GM21528 (cell line): ENCODE measurements around the gene LUZP2.
"Not testable (repeated sequence)": the region's sequence is repeated elsewhere in the genome, so short reads cannot be mapped to it uniquely, and the experiment has no call there.

Experiments used
- ATAC-seq: cut with Tn5 transposase; IDR thresholded peaks from one replicate; pipeline ENCODE4 v1.9.1; 2021; ENCODE audit warnings: mild to moderate bottlenecking, moderate library complexity; ENCODE audit not compliant: unreplicated experiment, low FRiP score

LUZP2 gene

DNA sequence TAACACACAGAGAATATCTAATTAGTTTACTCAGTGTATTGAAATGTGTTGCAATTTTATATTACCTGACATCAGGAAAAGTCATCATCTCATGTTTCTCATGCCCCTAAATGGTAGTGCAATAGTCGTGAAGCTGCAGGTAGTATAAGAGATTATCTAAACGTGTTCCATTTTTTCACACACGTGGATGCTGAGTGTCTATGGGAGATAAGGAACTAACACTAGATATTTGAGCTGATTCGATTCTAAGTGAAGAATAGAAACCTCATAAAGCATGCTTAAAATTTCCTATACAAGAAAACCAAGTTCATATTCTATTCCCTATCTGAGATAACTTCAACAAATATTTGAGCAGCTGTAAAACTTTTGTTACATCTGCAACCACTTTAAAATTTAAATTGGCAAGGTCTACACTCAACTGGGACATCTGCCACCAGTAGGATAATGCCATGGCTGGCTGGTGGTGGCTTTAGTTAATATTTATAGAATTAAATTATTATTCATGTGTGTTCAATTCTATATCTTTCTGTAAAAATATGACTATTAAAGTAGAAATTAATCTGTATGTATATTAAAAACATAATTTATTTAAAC, 388.8 kb downstream of the LUZP2 start:
- no peak for ATAC-seq

DNA sequence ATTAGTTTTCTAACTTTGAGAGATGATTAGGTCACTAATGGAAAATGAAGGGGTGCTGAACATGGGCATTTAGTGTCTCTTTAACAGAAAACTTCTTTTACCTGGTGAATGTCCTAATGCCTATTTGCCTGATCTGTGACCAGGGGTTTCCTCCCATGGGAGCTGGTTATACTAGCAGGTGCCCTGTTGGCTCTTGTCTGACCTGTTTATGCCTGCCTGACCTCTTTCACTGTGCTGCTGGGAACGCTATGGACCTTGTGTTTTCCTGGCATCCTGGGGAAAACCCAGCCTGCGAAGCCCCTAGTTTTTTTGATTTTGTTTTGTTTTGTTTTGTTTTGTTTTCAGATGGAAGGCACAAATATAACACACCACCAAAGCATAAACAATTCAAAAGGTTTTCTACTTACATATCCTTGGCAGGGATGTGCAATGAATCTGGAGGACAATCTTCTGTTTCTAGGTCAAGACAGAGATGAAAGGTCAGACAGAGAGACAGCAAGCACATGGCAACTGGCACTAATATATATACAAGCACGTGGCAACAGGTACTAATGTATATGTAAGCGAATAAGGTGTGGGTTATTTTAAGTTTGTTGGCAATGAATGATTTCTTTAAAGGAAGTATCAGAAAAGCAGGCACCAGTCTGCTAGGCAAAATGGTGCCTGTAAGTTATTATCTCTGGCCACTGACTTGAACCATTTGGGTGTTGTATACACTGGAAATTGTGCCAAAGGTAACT, 390.2 kb downstream of the LUZP2 start:
- ATAC-seq, result no peak

DNA sequence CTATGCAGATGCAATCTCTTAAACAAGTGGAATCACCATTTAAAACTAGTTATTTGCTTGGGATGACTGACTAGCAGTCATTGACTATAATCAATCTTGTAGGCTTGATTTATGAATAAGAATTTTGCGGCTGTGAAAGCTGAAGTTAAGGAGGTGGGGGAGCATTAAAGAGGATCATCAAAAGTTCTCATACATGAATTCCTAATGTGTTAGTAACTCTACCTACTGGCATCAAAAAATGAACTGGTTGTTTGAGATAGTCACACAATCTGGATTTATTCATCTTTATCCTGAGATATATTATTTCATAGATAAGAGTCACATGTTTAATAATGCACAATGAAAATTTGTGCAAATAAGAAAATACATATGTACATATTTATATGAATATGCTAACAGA, 393.6 kb downstream of the LUZP2 start:
- ATAC-seq, result no peak

DNA sequence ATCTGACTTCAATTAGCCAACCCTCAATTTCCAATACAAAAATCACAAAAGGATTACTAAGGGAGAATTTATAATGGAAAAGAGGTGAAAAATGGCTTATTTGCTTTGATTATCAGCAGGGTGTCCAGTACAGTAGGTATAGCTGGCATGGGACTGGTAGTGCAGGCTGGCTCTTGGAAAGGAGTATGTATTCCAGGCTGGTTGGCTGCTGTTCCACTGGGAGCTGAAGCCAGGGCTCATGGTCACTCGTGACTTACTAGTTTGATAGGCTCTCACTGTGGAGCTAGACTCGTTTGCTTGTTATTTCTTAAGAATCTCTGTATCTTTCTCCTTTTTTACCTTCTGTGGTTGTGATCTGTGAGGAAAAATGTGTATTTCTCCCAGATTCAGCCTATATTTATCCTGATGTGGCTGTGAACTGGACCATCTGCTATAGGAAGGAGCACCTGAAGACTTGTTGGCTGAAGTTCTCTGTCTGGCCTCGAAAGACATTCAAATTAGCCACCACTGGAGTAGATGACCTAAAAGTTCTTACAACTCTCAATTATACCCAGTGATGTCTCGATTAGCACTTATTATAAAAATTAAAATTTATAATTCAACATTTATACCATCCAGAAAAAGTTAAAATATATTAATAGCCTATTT, 395.1 kb downstream of the LUZP2 start:
- not testable (repeated sequence) for ATAC-seq

DNA sequence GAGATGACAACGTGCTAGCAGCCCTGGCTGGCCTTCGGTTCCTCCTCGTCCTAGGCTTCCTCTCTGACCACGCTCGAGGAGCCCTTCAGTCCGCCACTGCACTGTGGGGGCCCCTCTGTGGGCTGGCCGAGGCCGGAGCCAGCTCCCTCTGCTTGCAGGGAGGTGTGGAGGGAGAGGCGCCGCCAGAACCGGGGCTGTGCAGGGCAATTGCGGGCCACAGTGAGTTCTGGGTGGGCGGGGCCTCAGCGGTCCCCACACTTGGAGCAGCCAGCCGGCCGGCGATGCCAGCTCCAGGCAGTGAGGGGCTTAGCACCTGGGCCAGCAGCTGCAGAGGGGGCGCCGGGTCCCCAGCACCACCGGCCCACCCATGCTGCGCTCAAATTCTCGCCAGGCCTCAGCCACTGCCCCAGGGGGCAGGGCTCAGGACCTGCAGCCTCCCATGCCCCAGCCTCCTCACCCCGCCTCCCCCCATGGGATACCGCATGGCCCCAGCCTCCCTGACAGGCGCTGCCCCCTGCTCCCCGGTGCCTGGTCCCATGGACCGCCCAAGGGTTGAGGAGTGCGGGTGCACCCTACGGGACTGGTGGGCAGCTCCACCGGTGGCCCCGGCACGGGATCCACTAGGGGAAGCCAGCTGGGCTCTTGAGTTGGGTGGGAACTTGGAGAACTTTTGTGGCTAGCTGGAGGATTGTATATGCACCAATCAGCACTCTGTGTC, 399.4 kb downstream of the LUZP2 start:
- ATAC-seq, result no peak

DNA sequence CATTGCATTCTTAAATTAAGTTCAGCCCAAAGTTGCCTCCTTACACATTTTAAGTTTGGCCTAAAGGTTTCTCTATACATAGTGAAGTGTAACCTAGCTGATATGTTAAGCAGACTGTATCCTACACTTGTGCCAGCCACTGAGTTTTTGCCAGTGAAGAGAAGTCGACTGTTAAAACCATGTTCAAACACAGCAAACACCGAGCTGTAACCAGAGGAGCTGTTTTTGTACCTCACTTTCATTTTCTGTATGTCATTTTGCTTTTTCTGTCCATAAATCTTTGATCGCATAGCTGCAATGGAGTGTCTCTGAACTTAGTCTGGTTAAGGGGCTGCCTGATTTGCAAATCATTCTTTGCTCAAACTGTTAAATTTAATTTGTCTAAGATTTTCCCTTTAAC, 403.7 kb downstream of the LUZP2 start:
- ATAC-seq, result no peak

DNA sequence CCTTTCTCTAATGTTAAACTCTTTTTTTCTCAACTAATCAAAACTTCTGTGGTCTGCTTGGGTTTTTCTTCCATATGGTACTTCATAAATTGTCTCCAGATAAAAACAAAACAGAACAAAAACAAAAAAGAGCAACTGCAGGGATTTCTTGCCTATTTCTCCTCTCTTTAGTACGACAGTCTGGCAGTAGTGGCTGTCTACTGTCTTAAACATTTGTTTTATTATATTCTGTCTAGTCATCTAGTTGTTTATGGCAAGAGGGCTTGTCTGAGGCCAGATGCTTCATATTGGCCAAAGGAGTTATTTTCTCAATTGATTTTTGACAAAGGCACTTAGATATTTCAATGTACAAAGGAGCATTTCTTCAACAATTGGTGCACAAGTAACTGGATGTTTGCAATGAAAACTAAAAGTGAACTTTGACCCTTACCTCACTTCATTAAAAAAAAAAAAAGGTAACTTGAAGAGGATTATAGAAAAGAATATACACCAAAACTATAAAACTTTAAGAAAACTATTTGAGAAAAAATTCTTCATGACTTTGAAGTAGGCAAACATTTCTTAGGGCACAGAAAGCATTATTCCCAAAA, 404.2 kb downstream of the LUZP2 start:
- ATAC-seq, result no peak

DNA sequence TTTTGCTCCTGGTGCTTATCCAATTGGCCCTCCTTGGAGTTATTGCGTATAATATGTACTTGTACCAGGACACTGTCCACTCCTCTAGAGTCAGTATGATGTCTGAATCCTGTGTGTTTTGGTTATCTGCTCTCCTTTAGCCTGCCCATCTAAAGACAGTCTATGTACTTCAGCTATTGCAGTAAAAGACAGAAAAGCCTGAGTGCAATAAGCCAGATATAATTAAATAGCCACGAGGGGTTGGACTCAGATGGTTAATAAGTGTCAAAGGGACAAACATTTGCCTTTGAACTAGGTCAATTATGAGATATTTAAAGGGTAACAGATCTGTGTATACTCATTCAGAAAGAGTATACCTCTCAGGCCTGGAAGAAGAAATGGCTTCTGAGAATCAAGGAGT, 406.7 kb downstream of the LUZP2 start:
- no peak for ATAC-seq

DNA sequence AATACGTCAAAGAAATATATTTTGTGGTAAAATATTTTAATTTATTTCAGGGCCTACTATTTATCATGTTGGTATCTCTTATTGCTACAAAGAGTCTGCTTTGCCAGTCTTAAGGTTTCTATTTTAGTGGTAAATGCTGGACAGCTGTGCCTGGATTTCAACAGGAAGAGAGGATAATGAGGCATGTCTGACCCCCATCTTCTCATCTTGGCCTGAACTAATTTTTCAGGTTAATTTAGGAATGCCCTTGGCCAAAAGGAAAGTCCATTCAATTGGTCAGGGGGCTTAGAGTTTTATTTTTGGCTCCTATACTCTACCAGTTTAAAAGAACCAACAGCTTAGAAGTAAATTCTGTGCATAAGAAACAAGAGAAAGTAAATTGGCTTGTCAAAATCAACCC, 428.2 kb downstream of the LUZP2 start:
- ATAC-seq, result no peak

DNA sequence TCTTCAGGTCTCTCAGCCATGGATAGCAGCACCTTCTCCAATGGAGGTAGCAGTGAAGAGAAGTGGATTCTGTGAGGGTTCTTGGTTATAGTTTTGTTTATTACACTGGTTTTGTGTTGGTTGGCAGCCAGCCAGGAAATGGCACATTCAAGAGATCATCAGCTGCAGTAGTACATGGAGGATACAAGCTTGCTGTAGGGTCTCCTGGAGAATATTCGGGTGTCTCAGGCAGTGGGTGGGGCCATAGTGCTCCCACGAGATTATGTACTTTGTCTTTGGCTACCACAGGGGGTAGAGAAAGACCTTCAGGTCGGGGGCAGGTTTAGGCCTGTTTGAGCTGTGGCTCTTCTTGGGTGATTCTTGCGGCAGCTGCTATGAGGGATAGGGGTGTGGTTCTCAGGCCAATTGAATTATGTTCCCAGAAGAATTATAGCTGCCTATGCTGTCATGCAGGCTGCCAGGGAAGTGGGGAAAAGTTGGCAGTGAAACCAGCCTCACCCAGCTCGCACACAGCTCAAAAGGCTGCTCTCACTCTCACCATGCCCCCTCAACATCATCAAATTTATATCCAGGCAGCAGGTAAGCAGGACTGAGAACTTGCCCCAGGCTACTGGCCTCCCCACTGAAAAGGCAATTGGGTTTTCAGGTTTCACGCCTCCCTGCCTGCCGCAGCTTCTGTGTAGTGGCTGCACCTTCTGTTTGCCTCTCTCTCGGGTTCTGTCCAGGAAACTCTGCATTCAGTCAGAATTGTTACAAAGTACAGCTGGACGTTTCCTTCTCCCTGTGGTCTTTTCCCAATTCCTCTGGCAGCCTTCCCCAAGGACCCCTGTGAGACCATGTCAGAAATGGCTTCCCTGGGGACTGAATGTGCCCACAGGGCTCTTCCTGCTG, 435.5 kb downstream of the LUZP2 start:
- no peak for ATAC-seq

DNA sequence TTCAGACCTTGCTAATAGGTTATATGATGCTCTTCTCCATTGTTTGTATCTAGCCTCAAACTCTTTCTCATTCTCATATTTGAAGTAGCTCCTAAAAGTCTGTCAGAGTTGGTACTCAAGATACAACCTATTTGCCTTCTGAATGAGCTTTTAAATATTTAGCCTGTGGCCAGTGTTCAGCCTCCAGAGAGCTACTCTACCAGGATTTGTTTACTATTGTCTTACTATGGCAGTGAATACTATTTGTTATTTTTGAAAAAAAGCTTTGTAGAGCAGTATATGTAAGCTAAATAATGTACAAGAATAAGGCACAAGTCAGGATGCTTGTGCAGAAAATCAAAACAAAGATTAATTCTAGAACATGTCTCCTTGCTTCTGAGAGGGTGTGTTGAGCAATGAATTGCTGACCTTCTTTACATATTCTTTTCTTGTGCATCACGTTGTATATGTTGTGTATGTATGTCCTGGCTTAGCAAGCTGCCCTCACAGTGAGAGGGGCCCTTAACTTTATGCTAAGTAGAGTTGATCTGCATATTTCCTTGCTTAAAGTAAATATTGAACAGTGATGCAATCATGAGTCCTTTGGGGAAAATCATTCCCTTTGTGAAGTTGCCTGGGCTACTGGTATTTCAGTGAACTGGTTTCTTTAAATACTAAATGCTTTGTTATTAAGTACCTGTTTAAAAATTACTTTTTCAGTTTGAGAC, 438.0 kb downstream of the LUZP2 start:
- ATAC-seq, result no peak

DNA sequence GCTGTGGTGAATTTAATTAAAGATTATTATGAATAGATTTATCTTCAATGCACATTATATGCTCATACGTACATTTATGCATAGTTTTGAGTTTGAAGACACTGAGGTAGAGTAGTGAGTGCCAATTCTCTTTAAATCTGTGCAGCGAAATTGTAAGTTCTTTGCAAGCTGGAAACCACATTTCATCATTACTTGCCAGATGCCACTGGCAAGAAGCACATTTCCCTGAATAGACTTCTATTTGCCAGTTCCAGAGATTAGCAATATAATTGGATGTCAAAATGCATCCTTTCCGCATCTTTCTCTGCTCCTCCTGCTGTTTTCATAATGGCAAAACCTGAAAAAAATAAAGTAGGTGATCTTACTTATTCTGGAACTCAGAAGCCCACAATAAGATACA, 448.0 kb downstream of the LUZP2 start:
- ATAC-seq, result no peak

DNA sequence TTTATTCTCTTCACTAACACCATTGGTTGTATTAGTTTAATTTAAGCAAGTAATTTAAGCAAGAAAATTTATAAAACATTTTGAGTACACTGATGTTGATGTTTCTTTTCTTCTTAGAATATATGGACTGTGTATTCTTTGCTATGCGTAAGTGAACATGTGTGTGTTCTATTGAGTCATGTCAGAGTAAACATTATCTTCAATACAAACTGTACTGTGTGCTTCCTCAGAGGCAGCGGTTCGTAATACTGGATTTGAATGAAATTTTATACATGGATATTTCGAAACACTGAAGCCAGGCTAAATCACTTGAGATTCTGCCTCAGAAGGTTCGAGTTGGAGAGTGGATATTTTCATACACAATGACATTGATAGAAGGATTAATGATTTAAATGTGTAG, 452.6 kb downstream of the LUZP2 start:
- ATAC-seq, result no peak

DNA sequence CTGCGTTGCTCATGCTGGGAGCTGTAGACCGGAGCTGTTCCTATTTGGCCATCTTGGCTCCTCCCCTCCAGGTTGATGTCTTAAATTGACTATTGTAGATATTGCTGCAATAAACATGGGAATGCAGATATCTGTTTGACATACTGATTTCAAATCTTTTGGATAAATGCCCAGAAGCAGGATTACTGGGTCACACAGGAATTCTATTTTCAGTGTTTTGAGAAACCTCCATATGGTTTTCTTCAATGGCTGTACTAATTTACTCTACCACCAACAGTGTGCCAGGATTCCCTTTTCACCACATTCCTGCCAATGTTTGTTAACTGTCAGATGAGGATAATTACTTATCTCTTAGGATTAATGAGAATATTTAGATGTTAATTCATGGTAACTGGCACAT, 467.0 kb downstream of the LUZP2 start:
- ATAC-seq, result no peak

DNA sequence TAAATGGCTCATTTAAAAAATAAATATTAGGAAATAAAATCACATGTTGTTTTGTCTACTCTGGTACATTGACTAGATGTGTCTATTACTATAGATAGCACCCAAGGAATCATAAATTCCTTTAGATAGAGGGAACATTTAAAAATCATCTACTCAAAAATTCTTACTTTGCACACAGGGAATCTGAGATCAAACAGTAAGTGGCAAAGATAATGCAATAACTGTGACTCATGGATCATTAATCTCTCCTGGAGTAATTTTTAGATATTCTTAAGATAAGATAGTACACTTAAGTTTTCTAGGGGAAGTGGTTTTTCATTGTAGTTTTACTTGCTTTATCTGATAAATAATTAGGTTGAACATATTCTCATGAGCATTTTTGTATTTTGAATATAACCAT, 468.9 kb downstream of the LUZP2 start:
- no peak for ATAC-seq

DNA sequence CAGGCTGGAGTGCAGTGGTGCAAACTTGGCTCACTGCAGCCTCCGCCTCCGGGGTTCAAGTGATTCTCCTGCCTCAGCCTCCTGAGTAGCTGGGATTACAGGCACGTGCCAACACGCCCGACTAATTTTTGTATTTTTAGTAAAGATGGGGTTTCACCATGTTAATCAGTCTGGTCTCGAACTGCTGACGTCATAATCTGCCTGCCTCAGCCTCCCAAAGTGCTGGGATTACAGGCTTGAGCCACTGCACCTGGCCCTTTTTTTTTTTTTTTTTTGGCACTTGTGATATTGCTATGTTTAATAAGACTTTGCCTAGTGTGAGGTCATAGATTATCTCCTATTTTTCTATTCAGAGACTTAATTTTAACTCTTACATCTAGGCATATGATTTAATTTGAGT, 497.1 kb downstream of the LUZP2 start:
- not testable (repeated sequence) for ATAC-seq

DNA sequence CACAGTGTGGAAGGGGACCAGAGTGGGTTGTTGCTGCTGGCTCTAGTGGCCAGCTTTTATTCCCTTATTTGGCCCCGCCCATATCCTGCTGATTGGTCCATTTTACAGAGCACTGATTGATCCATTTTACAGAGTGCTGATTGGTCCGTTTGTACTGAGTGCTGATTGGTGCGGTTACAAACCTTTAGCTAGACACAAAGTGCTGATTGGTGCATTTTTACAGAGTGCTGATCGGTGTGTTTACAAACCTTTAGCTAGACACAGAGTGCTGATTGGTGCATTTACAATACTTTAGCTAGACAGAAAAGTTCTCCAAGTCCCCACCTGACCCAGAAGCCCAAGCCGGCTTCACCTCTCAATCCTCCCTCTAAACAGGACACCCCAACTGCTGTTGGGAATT, 503.1 kb downstream of the LUZP2 start:
- ATAC-seq, result not testable (repeated sequence)

DNA sequence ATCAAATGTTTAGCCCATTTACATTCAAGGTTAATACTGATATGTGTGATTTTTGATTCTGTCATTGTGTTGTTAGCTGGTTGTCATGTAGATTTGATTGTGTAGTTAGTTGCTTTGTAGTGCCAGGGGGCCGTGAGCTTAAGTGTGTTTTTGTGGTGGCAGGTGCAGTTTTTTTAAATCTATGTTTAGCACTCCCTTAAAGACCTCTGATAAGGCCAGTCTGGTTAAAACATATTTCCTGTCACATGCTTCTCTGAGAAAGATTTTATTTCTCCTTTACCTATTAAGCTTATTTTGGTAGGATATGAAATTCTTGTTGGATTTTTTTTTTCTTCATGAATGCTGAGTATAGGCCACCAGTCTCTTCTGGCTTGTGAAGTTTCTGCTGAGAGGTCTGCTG, 540.6 kb downstream of the LUZP2 start:
- no peak for ATAC-seq

DNA sequence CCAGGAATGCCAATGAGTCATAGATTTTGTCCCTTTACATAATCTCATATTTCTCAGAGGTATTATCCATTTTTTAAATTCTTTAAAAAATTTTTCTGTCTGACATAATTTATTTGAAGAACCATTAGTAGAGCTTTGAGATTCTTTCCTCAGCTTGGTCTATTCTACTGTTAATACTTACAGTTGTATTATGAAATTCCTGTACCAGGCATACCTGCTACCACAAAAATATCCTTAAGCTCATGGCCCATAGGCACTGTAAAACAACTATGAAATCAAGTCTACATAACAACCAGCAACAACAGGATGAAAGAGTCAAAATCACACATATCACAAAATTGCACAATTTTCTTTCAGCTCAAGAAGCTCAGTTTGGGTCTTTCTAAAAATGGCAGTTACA, 541.3 kb downstream of the LUZP2 start:
- no peak for ATAC-seq
